ENCODE data around the gene SLC25A29.
"Not testable (repeated sequence)": the region's sequence is repeated elsewhere in the genome, so short reads cannot be mapped to it uniquely, and the experiment has no call there.

SLC25A29 gene

GRCh38 chr14:100292776-100293461, 13.3 kb downstream of the SLC25A29 start:
- H3K27ac ChIP-seq (ENCODE audit: low read length), result no peak overlapping the region
- H3K9me3 ChIP-seq (ENCODE audit: control insufficient read depth, insufficient read depth, low read length), result no peaks in the 10 kb centered on the region
- H3K27me3 ChIP-seq (ENCODE audit: control insufficient read depth, insufficient read depth, low read length), result no peaks in the 10 kb centered on the region
- DNase-seq (ENCODE audit: low read depth, low spot score), result no peak
- no peak overlapping the region for H3K4me3 ChIP-seq (ENCODE audit: low read length)
- H3K4me1 ChIP-seq (ENCODE audit: control insufficient read depth, insufficient read depth, low read length), result peaks cover 3% of the 10 kb centered on the region; the same call in 1 of the 2 replicates
- no CpG with 5 or more reads among the region's 42 CpGs for WGBS (ENCODE audit: insufficient coverage, insufficient read length)
- peaks cover 28% of the 10 kb centered on the region for H3K36me3 ChIP-seq (ENCODE audit: control insufficient read depth, insufficient read depth, low read length)

DNA sequence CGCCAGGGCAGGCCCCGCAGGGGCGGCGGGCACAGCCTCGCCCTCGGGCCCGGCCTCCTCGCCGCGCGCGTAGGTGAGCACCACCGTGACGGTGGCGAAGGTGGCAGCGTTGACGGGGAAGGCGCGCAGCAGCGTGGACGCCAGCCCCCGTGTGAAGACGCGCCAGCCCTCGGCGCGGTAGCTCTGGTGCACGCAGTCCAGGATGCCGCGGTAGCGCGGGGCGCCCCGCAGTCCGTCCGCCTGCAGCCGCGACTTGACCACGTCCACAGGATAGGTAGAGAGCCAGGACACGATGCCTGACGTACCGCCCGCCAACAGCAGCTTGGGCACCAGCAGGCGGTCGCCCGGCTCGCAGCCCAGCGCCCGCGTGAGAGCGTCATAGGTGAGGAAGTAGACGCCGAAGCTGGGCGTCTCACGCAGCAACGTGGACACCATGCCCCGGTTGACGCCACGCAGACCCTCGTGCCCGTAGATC, 13.9 kb downstream of the SLC25A29 start:
- no peak for DNase-seq (ENCODE audit: low read depth, low spot score)
- no peak overlapping the region for H3K27ac ChIP-seq (ENCODE audit: low read length)
- H3K27me3 ChIP-seq (ENCODE audit: control insufficient read depth, insufficient read depth, low read length), result no peaks in the 10 kb centered on the region
- H3K4me3 ChIP-seq (ENCODE audit: low read length), result no peak overlapping the region
- H3K9me3 ChIP-seq (ENCODE audit: control insufficient read depth, insufficient read depth, low read length), result no peaks in the 10 kb centered on the region
- peaks cover 26% of the 10 kb centered on the region for H3K36me3 ChIP-seq (ENCODE audit: control insufficient read depth, insufficient read depth, low read length)
- WGBS (ENCODE audit: insufficient coverage, insufficient read length), result no CpG with 5 or more reads among the region's 61 CpGs
- H3K4me1 ChIP-seq (ENCODE audit: control insufficient read depth, insufficient read depth, low read length), result peaks cover 3% of the 10 kb centered on the region; the same call in 1 of the 2 replicates

- WGBS (ENCODE audit: insufficient coverage, insufficient read length), result no CpG with 5 or more reads among the region's 13 CpGs
- H3K27me3 ChIP-seq (ENCODE audit: control insufficient read depth, insufficient read depth, low read length), result no peaks in the 10 kb centered on the region
- no peaks in the 10 kb centered on the region for H3K9me3 ChIP-seq (ENCODE audit: control insufficient read depth, insufficient read depth, low read length)
- no peak overlapping the region for H3K4me3 ChIP-seq (ENCODE audit: low read length)
- no peak for DNase-seq (ENCODE audit: low read depth, low spot score)
- no peak overlapping the region for H3K27ac ChIP-seq (ENCODE audit: low read length)
- peaks cover 26% of the 10 kb centered on the region for H3K36me3 ChIP-seq (ENCODE audit: control insufficient read depth, insufficient read depth, low read length)
- H3K4me1 ChIP-seq (ENCODE audit: control insufficient read depth, insufficient read depth, low read length), result peaks cover 3% of the 10 kb centered on the region; the same call in 1 of the 2 replicates
Observed at GRCh38 chr14:100291305-100292075, 14.8 kb downstream of the SLC25A29 start.

- H3K27ac ChIP-seq (ENCODE audit: low read length), result no peak overlapping the region
- WGBS (ENCODE audit: insufficient coverage, insufficient read length), result no CpG with 5 or more reads among the region's 12 CpGs
Observed at GRCh38 chr14:100290607-100291304, 15.5 kb downstream of the SLC25A29 start.

DNA sequence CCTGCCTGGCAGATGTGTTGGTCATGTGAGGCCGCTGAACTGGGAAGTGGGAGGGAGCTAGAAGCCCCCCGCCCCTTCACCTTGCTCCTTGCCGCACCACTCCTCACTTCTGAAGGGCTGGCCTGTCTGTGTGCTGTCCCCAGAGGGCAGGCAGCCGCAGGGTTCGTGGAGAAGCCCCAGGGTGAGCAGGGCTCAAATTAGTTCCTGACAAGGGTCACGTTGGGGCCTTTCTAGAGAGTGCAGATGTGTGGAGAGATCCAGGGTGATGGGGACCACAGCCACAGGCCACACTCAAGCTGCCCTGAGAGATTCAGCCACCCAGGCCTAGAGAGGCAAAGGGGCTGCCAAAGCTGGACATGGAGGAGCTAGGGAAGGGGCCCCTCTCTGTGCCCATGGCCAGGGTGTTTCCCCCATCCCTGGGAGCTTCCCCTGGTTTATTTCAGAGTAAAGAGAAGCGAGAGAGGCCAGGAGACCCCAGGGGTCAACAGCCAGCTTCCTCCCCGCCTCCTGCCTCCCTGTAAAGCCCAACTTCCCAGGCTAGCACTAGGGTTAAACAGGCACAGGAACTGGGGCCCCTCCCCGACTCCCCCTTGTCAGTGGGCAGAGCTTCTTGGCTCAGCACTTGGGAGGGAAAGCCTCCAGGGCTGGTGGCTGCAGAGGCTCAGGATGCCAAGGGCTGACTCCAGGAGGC, 16.2 kb downstream of the SLC25A29 start:
- Histone ChIP-seq H3K4me1 (ENCODE audit: control insufficient read depth, insufficient read depth, low read length) (peaks cover 5% of the 10 kb centered on the region), H3K27me3 (ENCODE audit: control insufficient read depth, insufficient read depth, low read length) (no peaks in the 10 kb centered on the region), H3K36me3 (ENCODE audit: control insufficient read depth, insufficient read depth, low read length) (peaks cover 26% of the 10 kb centered on the region), H3K4me3 (ENCODE audit: low read length) (no peak overlapping the region), H3K27ac (ENCODE audit: low read length) (no peak overlapping the region), H3K9me3 (ENCODE audit: control insufficient read depth, insufficient read depth, low read length) (no peaks in the 10 kb centered on the region)
- WGBS (ENCODE audit: insufficient coverage, insufficient read length), result no CpG with 5 or more reads among the region's 9 CpGs
- DNase-seq (ENCODE audit: low read depth, low spot score), result no peak

More at GRCh38 chr14:100290607-100291304, 15.5 kb downstream of the SLC25A29 start:
- no peak for DNase-seq (ENCODE audit: low read depth, low spot score)
- Histone ChIP-seq H3K27me3 (ENCODE audit: control insufficient read depth, insufficient read depth, low read length) (no peaks in the 10 kb centered on the region), H3K36me3 (ENCODE audit: control insufficient read depth, insufficient read depth, low read length) (peaks cover 26% of the 10 kb centered on the region), H3K9me3 (ENCODE audit: control insufficient read depth, insufficient read depth, low read length) (no peaks in the 10 kb centered on the region), H3K4me1 (ENCODE audit: control insufficient read depth, insufficient read depth, low read length) (peaks cover 5% of the 10 kb centered on the region), H3K4me3 (ENCODE audit: low read length) (no peak overlapping the region)

- peaks cover 26% of the 10 kb centered on the region for H3K36me3 ChIP-seq (ENCODE audit: control insufficient read depth, insufficient read depth, low read length)
- H3K4me1 ChIP-seq (ENCODE audit: control insufficient read depth, insufficient read depth, low read length), result peaks cover 9% of the 10 kb centered on the region
- no peaks in the 10 kb centered on the region for H3K27me3 ChIP-seq (ENCODE audit: control insufficient read depth, insufficient read depth, low read length)
- no peak overlapping the region for H3K27ac ChIP-seq (ENCODE audit: low read length)
- WGBS (ENCODE audit: insufficient coverage, insufficient read length), result no CpG with 5 or more reads among the region's 12 CpGs
- no peak overlapping the region for H3K4me3 ChIP-seq (ENCODE audit: low read length)
- DNase-seq (ENCODE audit: low read depth, low spot score), result no peak
- no peaks in the 10 kb centered on the region for H3K9me3 ChIP-seq (ENCODE audit: control insufficient read depth, insufficient read depth, low read length)
Observed at GRCh38 chr14:100288382-100289185, 17.7 kb downstream of the SLC25A29 start.

- not testable (repeated sequence) for DNase-seq (ENCODE audit: low read depth, low spot score); H3K4me1 ChIP-seq (ENCODE audit: control insufficient read depth, insufficient read depth, low read length); H3K9me3 ChIP-seq (ENCODE audit: control insufficient read depth, insufficient read depth, low read length); H3K4me3 ChIP-seq (ENCODE audit: low read length); H3K27ac ChIP-seq (ENCODE audit: low read length); H3K27me3 ChIP-seq (ENCODE audit: control insufficient read depth, insufficient read depth, low read length)
- WGBS (ENCODE audit: insufficient coverage, insufficient read length), result no CpG with 5 or more reads among the region's 8 CpGs
- peaks cover 24% of the 10 kb centered on the region for H3K36me3 ChIP-seq (ENCODE audit: control insufficient read depth, insufficient read depth, low read length)
Observed at GRCh38 chr14:100287998-100288295, 18.3 kb downstream of the SLC25A29 start.

GRCh38 chr14:100287202-100287997, 18.8 kb downstream of the SLC25A29 start:
- peaks cover 9% of the 10 kb centered on the region for H3K4me1 ChIP-seq (ENCODE audit: control insufficient read depth, insufficient read depth, low read length)
- no CpG with 5 or more reads among the region's 12 CpGs for WGBS (ENCODE audit: insufficient coverage, insufficient read length)
- H3K4me3 ChIP-seq (ENCODE audit: low read length), result no peak overlapping the region

GRCh38 chr14:100286484-100287191, 19.6 kb downstream of the SLC25A29 start:
- Histone ChIP-seq H3K4me1 (ENCODE audit: control insufficient read depth, insufficient read depth, low read length) (peaks cover 9% of the 10 kb centered on the region), H3K27ac (ENCODE audit: low read length) (no peak overlapping the region), H3K27me3 (ENCODE audit: control insufficient read depth, insufficient read depth, low read length) (no peaks in the 10 kb centered on the region), H3K36me3 (ENCODE audit: control insufficient read depth, insufficient read depth, low read length) (peaks cover 12% of the 10 kb centered on the region), H3K4me3 (ENCODE audit: low read length) (no peak overlapping the region), H3K9me3 (ENCODE audit: control insufficient read depth, insufficient read depth, low read length) (no peaks in the 10 kb centered on the region)
- no CpG with 5 or more reads among the region's 10 CpGs for WGBS (ENCODE audit: insufficient coverage, insufficient read length)
- no peak for DNase-seq (ENCODE audit: low read depth, low spot score)

More at GRCh38 chr14:100287202-100287997, 18.8 kb downstream of the SLC25A29 start:
- DNase-seq (ENCODE audit: low read depth, low spot score), result no peak
- H3K9me3 ChIP-seq (ENCODE audit: control insufficient read depth, insufficient read depth, low read length), result no peaks in the 10 kb centered on the region
- peaks cover 18% of the 10 kb centered on the region for H3K36me3 ChIP-seq (ENCODE audit: control insufficient read depth, insufficient read depth, low read length)
- H3K27me3 ChIP-seq (ENCODE audit: control insufficient read depth, insufficient read depth, low read length), result no peaks in the 10 kb centered on the region
- H3K27ac ChIP-seq (ENCODE audit: low read length), result no peak overlapping the region

All from iPS DF 6.9 (cell line).